ENCODE data around the gene CRACDL. TPM values are rescaled to one million over a fixed set of nuclear protein-coding genes. Genes with fewer than 3 reads are reported as not detected.

CRACDL gene
- total RNA-seq, 4 donors from 2014 or later, result 5.7 to 11.8 (median 9.5) TPM

- TF ChIP-seq CTCF (IDR thresholded peaks at IDR 0.05), result no peak
- DNase-seq (ENCODE audit: low spot score), result no peak
- no peak for ATAC-seq (ENCODE audit: low FRiP score)
Measured at GRCh38 chr2:98895221-98895620, 40.8 kb downstream of the CRACDL start.

GRCh38 chr2:98894331-98895000 lies 41.6 kb downstream of the CRACDL start:
- ATAC-seq (ENCODE audit: low FRiP score) (no peak), DNase-seq (ENCODE audit: low spot score) (no peak)
- TF ChIP-seq CTCF (IDR thresholded peaks at IDR 0.05), result no peak

GRCh38 chr2:98893911-98894321 lies 42.1 kb downstream of the CRACDL start:
- ATAC-seq (ENCODE audit: low FRiP score), result no peak
- DNase-seq (ENCODE audit: low spot score), result no peak
- TF ChIP-seq CTCF (IDR thresholded peaks at IDR 0.05), result no peak

- DNase-seq (ENCODE audit: low spot score), result no peak
- no peak for TF ChIP-seq CTCF (IDR thresholded peaks at IDR 0.05)
- no peak for ATAC-seq (ENCODE audit: low FRiP score)
Measured at GRCh38 chr2:98892871-98893270, 43.2 kb downstream of the CRACDL start.

GRCh38 chr2:98891591-98891990 lies 44.4 kb downstream of the CRACDL start:
- DNase-seq (ENCODE audit: low spot score), result no peak
- TF ChIP-seq CTCF (IDR thresholded peaks at IDR 0.05), result no peak
- no peak for ATAC-seq (ENCODE audit: low FRiP score)

- no peak for TF ChIP-seq CTCF (IDR thresholded peaks at IDR 0.05)
- no peak for ATAC-seq (ENCODE audit: low FRiP score)
- no peak for DNase-seq (ENCODE audit: low spot score)
Measured at GRCh38 chr2:98886066-98886554, 49.9 kb downstream of the CRACDL start.

- DNase-seq (ENCODE audit: low spot score) (no peak), ATAC-seq (ENCODE audit: low FRiP score) (no peak)
- TF ChIP-seq CTCF (IDR thresholded peaks at IDR 0.05), result no peak
Measured at GRCh38 chr2:98884658-98885057, 51.4 kb downstream of the CRACDL start.
